Measurements from ENCODE around the gene FCHSD2.

Gene FCHSD2

GRCh38 chr11:73135346-73136284 lies 6.5 kb downstream of the FCHSD2 start:
- TF ChIP-seq REST (IDR thresholded peaks at IDR 0.05; ENCODE audit: insufficient read depth in 1 of 2, low read depth in 2 of 2, low read length in 2 of 2), result no peak
- no peak for TF ChIP-seq SIN3A (IDR thresholded peaks at IDR 0.05; ENCODE audit: borderline replicate concordance, insufficient read depth, low read length)
- TF ChIP-seq TAF1 (IDR thresholded peaks at IDR 0.05; ENCODE audit: borderline replicate concordance, insufficient read depth, low read length), result no peak

GRCh38 chr11:73130181-73130580 lies 11.9 kb downstream of the FCHSD2 start:
- TF ChIP-seq POLR2AphosphoS5 (IDR thresholded peaks at IDR 0.05; ENCODE audit: low read depth, low read length) (no peak), TAF1 (IDR thresholded peaks at IDR 0.05; ENCODE audit: borderline replicate concordance, insufficient read depth, low read length) (no peak), REST (IDR thresholded peaks at IDR 0.05; ENCODE audit: insufficient read depth in 1 of 2, low read depth in 2 of 2, low read length in 2 of 2) (no peak), FOXP2 (optimal IDR thresholded peaks at IDR 0.05; ENCODE audit: borderline replicate concordance, extremely low read depth, extremely low read length, insufficient read depth) (no peak), SIN3A (IDR thresholded peaks at IDR 0.05; ENCODE audit: borderline replicate concordance, insufficient read depth, low read length) (no peak)

GRCh38 chr11:73129198-73129597 lies 12.9 kb downstream of the FCHSD2 start:
- no peak for TF ChIP-seq TAF1 (IDR thresholded peaks at IDR 0.05; ENCODE audit: borderline replicate concordance, insufficient read depth, low read length)
- no peak for TF ChIP-seq REST (IDR thresholded peaks at IDR 0.05; ENCODE audit: insufficient read depth in 1 of 2, low read depth in 2 of 2, low read length in 2 of 2)
- no peak for TF ChIP-seq SIN3A (IDR thresholded peaks at IDR 0.05; ENCODE audit: borderline replicate concordance, insufficient read depth, low read length)
- TF ChIP-seq POLR2AphosphoS5 (IDR thresholded peaks at IDR 0.05; ENCODE audit: low read depth, low read length), result no peak
- no peak for TF ChIP-seq FOXP2 (optimal IDR thresholded peaks at IDR 0.05; ENCODE audit: borderline replicate concordance, extremely low read depth, extremely low read length, insufficient read depth)

GRCh38 chr11:73126804-73127480 lies 15.2 kb downstream of the FCHSD2 start:
- TF ChIP-seq POLR2AphosphoS5 (IDR thresholded peaks at IDR 0.05; ENCODE audit: low read depth, low read length), result no peak
- TF ChIP-seq SIN3A (IDR thresholded peaks at IDR 0.05; ENCODE audit: borderline replicate concordance, insufficient read depth, low read length), result no peak
- no peak for TF ChIP-seq TAF1 (IDR thresholded peaks at IDR 0.05; ENCODE audit: borderline replicate concordance, insufficient read depth, low read length)
- no peak for TF ChIP-seq REST (IDR thresholded peaks at IDR 0.05; ENCODE audit: insufficient read depth in 1 of 2, low read depth in 2 of 2, low read length in 2 of 2)
- no peak for TF ChIP-seq FOXP2 (optimal IDR thresholded peaks at IDR 0.05; ENCODE audit: borderline replicate concordance, extremely low read depth, extremely low read length, insufficient read depth)

All from PFSK-1 (cell line).